ENCODE results near the gene ZFPL1. TPM values are rescaled to one million over a fixed set of nuclear protein-coding genes. Genes with fewer than 3 reads are reported as not detected.

Gene ZFPL1
- total RNA-seq, 3 donors from 2014 or later (not counting 1 experiment from before 2014, with no cell fraction given): 49.8 to 60.2 (median 50.8) TPM

DNA sequence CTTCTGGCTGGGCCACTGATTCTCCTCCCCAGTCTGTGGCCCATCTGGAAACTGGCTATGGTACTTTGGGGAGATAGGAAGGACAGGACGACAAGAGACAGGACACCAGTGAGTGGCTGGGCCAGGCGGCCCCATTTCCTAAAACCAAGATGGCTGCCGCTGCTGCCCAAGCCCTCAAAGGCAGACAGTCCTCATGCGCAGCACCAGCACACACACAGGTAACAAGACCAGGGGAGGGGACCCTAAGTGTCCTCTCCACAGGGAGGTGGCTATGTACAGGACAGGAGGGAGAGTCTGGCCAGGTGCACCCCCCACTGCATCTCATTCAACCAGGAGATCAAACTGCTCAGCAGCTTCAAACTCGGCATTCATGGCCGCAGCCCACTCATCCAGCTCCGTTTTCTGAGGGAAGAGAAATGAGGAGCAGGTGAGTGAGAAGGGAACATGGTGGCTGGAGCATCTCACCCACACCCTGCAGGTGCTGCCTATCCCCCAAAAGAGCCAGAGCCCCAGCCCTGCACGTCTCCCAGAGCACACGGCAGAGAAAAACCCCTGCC lies 5.2 kb upstream of the ZFPL1 start:
- DNase-seq (no peak), ATAC-seq (no peak)
- no peaks in the 10 kb centered on the region for H3K9me3 ChIP-seq (ENCODE audit: control insufficient read depth, insufficient read depth, low read length)
- Mint-ChIP-seq H3K27ac (peak overlapping the region; percentile 29 to 35), H3K36me3 (no peaks in the 10 kb centered on the region), H3K27me3 (ENCODE audit: low read depth in 2 of 2) (no peaks in the 10 kb centered on the region), H3K9me3 (no peaks in the 10 kb centered on the region), H3K4me1 (peaks cover 11 to 13% of the 10 kb centered on the region in 2 donors), H3K4me3 (no peak overlapping the region)
- H3K27me3 ChIP-seq (ENCODE audit: control insufficient read depth, insufficient read depth, low read length): no peaks in the 10 kb centered on the region
- no peak for TF ChIP-seq CTCF (IDR thresholded peaks at IDR 0.05)
- intact Hi-C loops (cut with micrococcal nuclease): loop anchor here (5.0 kb wide), 1 partner anchor 67 kb away; the partner anchor contains the start of gene ARL2
- peaks cover 6% of the 10 kb centered on the region for H3K4me1 ChIP-seq (ENCODE audit: control insufficient read depth, insufficient read depth, low read length)
- H3K27ac ChIP-seq (ENCODE audit: low read length): no peak overlapping the region
- 98% methylated on average over 9 of the region's 9 CpGs for WGBS (ENCODE audit: insufficient coverage)
- no peak overlapping the region for H3K4me3 ChIP-seq (ENCODE audit: low read length)
- H3K36me3 ChIP-seq (ENCODE audit: control insufficient read depth, insufficient read depth, low read length): no peaks in the 10 kb centered on the region

GRCh38 chr11:65083134-65083833 lies 738 bp upstream of the ZFPL1 start:
- no peak for ATAC-seq
- H3K4me1 ChIP-seq (ENCODE audit: control insufficient read depth, insufficient read depth, low read length): peaks cover 16% of the 10 kb centered on the region
- intact Hi-C loops (cut with micrococcal nuclease): loop anchor here (10.0 kb wide), 1 partner anchor 1262 kb away; the partner anchor contains the start of genes B4GAT1 and BRMS1
- 9% methylated on average over 13 of the region's 13 CpGs for whole genome bisulfite sequencing (ENCODE audit: insufficient coverage)
- peaks cover 23% of the 10 kb centered on the region for H3K36me3 ChIP-seq (ENCODE audit: control insufficient read depth, insufficient read depth, low read length)
- no peaks in the 10 kb centered on the region for H3K9me3 Mint-ChIP-seq
- no peak for DNase-seq
- peaks cover 27 to 31% of the 10 kb centered on the region in 2 donors for H3K4me1 Mint-ChIP-seq
- H3K4me3 Mint-ChIP-seq: peak overlapping the region; percentile 94
- H3K4me3 ChIP-seq (ENCODE audit: low read length): peak overlapping the region; percentile 81
- peak overlapping the region; percentile 98 to 100 for H3K27ac Mint-ChIP-seq
- no peaks in the 10 kb centered on the region for H3K9me3 ChIP-seq (ENCODE audit: control insufficient read depth, insufficient read depth, low read length)
- H3K27me3 ChIP-seq (ENCODE audit: control insufficient read depth, insufficient read depth, low read length): no peaks in the 10 kb centered on the region
- no peaks in the 10 kb centered on the region for H3K36me3 Mint-ChIP-seq
- TF ChIP-seq CTCF (IDR thresholded peaks at IDR 0.05): no peak
- peak overlapping the region; percentile 96 for H3K27ac ChIP-seq (ENCODE audit: low read length)
- H3K27me3 Mint-ChIP-seq (ENCODE audit: low read depth in 2 of 2): no peaks in the 10 kb centered on the region

GRCh38 chr11:65084598-65085375 lies 765 bp downstream of the ZFPL1 start:
- peaks cover 7% of the 10 kb centered on the region for H3K36me3 Mint-ChIP-seq
- 54% methylated on average over 23 of the region's 23 CpGs for WGBS (ENCODE audit: insufficient coverage)

More at GRCh38 chr11:65084598-65085375, 765 bp downstream of the ZFPL1 start:
- Mint-ChIP-seq H3K27ac (peak overlapping the region; percentile 98 to 100), H3K27me3 (ENCODE audit: low read depth in 2 of 2) (no peaks in the 10 kb centered on the region), H3K9me3 (no peaks in the 10 kb centered on the region), H3K4me3 (peak overlapping the region; percentile 94), H3K4me1 (peaks cover 27 to 31% of the 10 kb centered on the region in 2 donors)
- Histone ChIP-seq H3K4me1 (ENCODE audit: control insufficient read depth, insufficient read depth, low read length) (peaks cover 16% of the 10 kb centered on the region), H3K27ac (ENCODE audit: low read length) (peak overlapping the region; percentile 96), H3K4me3 (ENCODE audit: low read length) (peak overlapping the region; percentile 81), H3K36me3 (ENCODE audit: control insufficient read depth, insufficient read depth, low read length) (peaks cover 36% of the 10 kb centered on the region), H3K9me3 (ENCODE audit: control insufficient read depth, insufficient read depth, low read length) (no peaks in the 10 kb centered on the region), H3K27me3 (ENCODE audit: control insufficient read depth, insufficient read depth, low read length) (no peaks in the 10 kb centered on the region)
- intact Hi-C loops (cut with micrococcal nuclease): loop anchor here (1.0 to 10.0 kb wide), 4 partner anchors 12 to 1260 kb away; partner anchors contain the start of genes B4GAT1, BRMS1, FAU and MRPL49
- ATAC-seq (peak in 1 of 3 donors; percentile 15), DNase-seq (no peak)
- no peak for TF ChIP-seq CTCF (IDR thresholded peaks at IDR 0.05)
